Endothelial cell of umbilical vein (primary cell): Measurements from ENCODE around the gene IFI35.

ENCODE experiments used
- CTCF ChIP-seq, 2 donors: IDR thresholded peaks; 1 replicate in 1 of 2; 2 replicates in 1 of 2; pipeline ENCODE4 v1.5.1; 2011; ENCODE audit warnings: low read length in 2 of 2, mild to moderate bottlenecking in 2 of 2, moderate library complexity in 2 of 2, control low read depth in 1 of 2, inconsistent platforms in 1 of 2, low read depth in 1 of 2; ENCODE audit not compliant: insufficient read depth in 1 of 2; ENCODE audit errors: extremely low read depth in 1 of 2
- EZH2 ChIP-seq: IDR thresholded peaks from 2 replicates; pipeline ENCODE4 v1.6.1; 2012; ENCODE audit warnings: borderline replicate concordance, low read depth, mild to moderate bottlenecking, moderate library complexity, low read length, inconsistent platforms; ENCODE audit not compliant: severe bottlenecking
- FOS ChIP-seq: IDR thresholded peaks from 2 replicates; pipeline ENCODE4 v1.6.1; 2011; ENCODE audit warnings: mild to moderate bottlenecking, low read length, moderate library complexity, borderline replicate concordance; ENCODE audit not compliant: insufficient read depth
- JUN ChIP-seq: IDR thresholded peaks from 2 replicates; pipeline ENCODE4 v1.6.1; 2011; ENCODE audit warnings: borderline replicate concordance, low read depth; ENCODE audit not compliant: insufficient read length, insufficient read depth
- MAX ChIP-seq: IDR thresholded peaks from 2 replicates; pipeline ENCODE4 v1.6.1; 2011; ENCODE audit not compliant: insufficient read depth, insufficient read length
- POLR2A ChIP-seq: IDR thresholded peaks from 2 replicates; pipeline ENCODE4 v1.6.1; 2012; ENCODE audit warnings: low read depth, mild to moderate bottlenecking, control low read depth, low read length
- POLR2AphosphoS5 ChIP-seq: IDR thresholded peaks from 2 replicates; pipeline ENCODE4 v1.6.1; 2012; ENCODE audit warnings: low read depth, mild to moderate bottlenecking, control low read depth, low read length, moderate library complexity; ENCODE audit not compliant: insufficient read depth

- TF ChIP-seq CTCF (IDR thresholded peaks at IDR 0.05; ENCODE audit: extremely low read depth in 1 of 2, insufficient read depth in 1 of 2, low read depth in 1 of 2, low read length in 2 of 2) (no peak), EZH2 (no peak), MAX (no peak), POLR2AphosphoS5 (peak; percentile 69), JUN (no peak), POLR2A (peak; percentile 21), FOS (no peak)
Observed at GRCh38 chr17:43020030-43020621, 13.5 kb downstream of the IFI35 start.
